ENCODE measurements around the gene MIXL1. TPM values are rescaled to one million over a fixed set of nuclear protein-coding genes. Genes with fewer than 3 reads are reported as not detected.

MIXL1 gene
- total and polyA plus RNA-seq, 2 donors: 0.05 TPM; not detected in 1

GRCh38 chr1:226274138-226274537 lies 50.7 kb downstream of the MIXL1 start:
- no peak for DNase-seq (ENCODE audit: extremely low spot score)
- H3K27ac ChIP-seq (ENCODE audit: low read depth): no peak overlapping the region
- 88% methylated on average over 1 of the region's 1 CpG for WGBS
- H3K4me3 ChIP-seq (ENCODE audit: low read depth, low read length): no peak overlapping the region
- H3K36me3 ChIP-seq (ENCODE audit: insufficient read depth): no peaks in the 10 kb centered on the region
- H3K4me1 ChIP-seq (ENCODE audit: insufficient read depth): no peaks in the 10 kb centered on the region

DNA sequence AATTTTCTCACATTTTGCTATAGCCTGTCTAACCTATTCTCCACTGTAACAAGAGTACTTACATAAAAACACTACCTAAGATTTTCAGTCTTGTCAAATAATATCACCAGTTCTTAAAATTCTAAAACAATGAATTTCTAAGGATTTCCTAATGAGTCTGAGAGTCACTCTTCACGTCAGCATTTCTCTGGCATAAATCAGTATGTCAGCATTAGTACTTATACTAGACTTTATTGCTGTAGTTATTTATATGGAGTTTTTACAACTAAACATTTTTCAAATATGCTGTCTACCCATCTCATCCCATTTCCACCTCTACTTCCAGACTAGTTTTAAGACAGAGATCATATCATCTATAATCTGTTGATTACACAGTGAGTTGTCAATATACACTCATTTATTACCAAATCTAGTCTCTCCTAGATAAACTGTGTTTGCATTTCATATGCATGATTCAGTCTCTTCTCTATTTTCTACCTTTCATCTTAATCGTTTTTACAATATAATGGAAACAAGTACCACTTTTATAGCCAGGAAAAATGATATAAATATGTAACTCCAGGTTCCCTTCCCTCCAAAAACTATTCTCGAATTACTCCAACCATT lies 52.7 kb downstream of the MIXL1 start:
- H3K27ac ChIP-seq (ENCODE audit: low read depth): no peak overlapping the region
- H3K4me1 ChIP-seq (ENCODE audit: insufficient read depth): no peaks in the 10 kb centered on the region
- 71% methylated on average over 3 of the region's 3 CpGs for WGBS
- no peak for DNase-seq (ENCODE audit: extremely low spot score)
- no peaks in the 10 kb centered on the region for H3K36me3 ChIP-seq (ENCODE audit: insufficient read depth)
- no peak overlapping the region for H3K4me3 ChIP-seq (ENCODE audit: low read depth, low read length)

Other genes starting within 250 kb of the MIXL1 start
- 30.1 TPM for gene SDE2, start 224.3 kb upstream of the MIXL1 start, total RNA-seq
- gene SDE2, start 224.3 kb upstream of the MIXL1 start, polyA plus RNA-seq: 14.2 TPM
- gene H3-3A, start 160.9 kb upstream of the MIXL1 start, total RNA-seq: 430 TPM
- 519 TPM for gene H3-3A, start 160.9 kb upstream of the MIXL1 start, polyA plus RNA-seq
- gene ACBD3, start 36.9 kb upstream of the MIXL1 start, total RNA-seq: 77.0 TPM
- 18.9 TPM for gene ACBD3, start 36.9 kb upstream of the MIXL1 start, polyA plus RNA-seq
- gene LIN9, start 85.5 kb downstream of the MIXL1 start, total RNA-seq: 11.3 TPM
- 2.9 TPM for gene LIN9, start 85.5 kb downstream of the MIXL1 start, polyA plus RNA-seq
- gene PARP1, start 184.4 kb downstream of the MIXL1 start, total RNA-seq: 58.4 TPM
- gene PARP1, start 184.4 kb downstream of the MIXL1 start, polyA plus RNA-seq: 60.7 TPM

All from urinary bladder (tissue), 4 donors.